A204.1 (cell line): ENCODE measurements around the gene TRIM50.
"Not testable (repeated sequence)": the region's sequence is repeated elsewhere in the genome, so short reads cannot be mapped to it uniquely, and the experiment has no call there.

Experiments used
- FAIRE-seq: peaks from 2 replicates; lab custom pipeline; 2012; peaks lifted over from hg19 to GRCh38; lab: Jason Lieb, UNC

Gene TRIM50

DNA sequence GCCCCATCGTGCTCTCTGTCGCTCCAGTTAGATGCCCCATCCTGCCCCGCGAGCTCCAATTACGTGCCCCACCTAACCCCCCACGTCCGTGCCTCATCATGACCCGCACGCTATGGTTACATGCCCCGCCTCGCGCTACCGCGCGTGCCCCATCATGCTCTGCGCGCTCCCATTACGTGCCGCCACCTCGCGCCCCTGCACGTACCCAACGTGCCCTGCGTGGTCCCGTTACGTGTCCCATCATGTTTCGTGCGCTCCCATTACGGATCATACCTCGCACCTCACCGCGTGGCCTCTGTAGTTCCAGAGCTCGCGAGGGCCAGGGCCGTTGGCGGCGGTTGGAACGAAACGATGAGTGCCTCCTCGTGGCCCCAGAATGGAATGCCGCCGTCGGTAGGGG lies at the start of gene TRIM50, which contains the start of gene FKBP6:
TRIM50 (minus strand) TSS at position 161 of the 400 bp plus-strand sequence. CDS start 3,295 bp downstream, outside the sequence.
FKBP6 (plus strand) TSS at position 240 of the 400 bp plus-strand sequence. CDS start 268 bp downstream, outside the sequence.
- FAIRE-seq: not testable (repeated sequence)

DNA sequence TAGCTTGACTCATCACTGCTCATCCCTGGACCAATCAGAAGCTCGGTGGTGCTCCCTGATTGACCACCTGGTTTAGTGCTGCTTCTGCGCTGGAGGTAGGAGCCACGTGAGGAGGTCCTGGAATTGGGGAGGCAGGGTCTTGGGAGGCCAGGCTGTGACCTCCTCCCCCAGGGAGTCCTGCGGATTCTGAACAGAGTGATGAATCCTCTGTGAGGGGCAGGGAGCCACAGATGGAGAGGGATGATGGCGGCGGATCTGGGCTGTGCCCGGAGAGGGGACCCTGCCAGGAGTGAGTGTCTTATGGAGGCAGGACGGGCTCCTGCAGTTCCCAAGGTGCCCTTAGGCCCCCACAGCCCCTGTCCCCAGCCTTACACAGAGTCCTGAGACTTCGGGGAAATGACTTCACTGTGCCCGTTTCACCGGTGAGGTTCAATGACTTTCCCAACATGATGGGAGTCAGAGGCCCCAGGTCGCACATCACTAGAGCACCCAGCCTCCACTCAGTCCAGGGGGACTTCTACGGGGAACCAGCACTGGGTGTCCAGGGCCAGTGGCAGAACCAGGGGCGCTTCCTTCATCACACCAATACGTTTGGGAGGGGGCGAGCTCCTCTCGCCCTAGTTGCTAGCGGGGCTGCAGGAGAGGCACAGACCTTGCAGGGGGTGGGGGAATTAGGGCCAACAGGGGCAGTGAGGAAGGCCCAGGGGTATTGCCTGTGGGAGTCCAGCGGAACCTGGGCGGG lies 49.0 kb upstream of the TRIM50 start:
- no peak for FAIRE-seq

DNA sequence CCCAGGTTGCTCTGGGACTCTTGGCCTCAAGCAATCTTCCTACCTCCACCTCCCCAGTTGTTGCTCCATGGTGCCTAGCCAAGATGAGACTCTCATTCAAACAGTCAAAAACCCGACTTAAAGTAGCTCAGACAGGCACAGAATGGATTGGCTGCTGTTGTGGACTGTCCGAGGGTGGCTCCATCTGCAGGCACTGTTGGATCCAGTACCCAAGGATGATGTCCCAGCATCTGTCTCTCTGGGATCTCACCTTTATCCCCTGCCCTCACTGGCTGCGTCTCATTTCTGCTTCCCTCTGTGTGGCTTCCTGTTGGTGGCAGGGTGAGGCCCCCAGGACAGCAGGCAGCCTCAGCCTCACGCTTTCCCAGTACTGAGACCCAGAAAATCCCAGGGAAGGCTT lies 48.4 kb upstream of the TRIM50 start:
- not testable (repeated sequence) for FAIRE-seq

DNA sequence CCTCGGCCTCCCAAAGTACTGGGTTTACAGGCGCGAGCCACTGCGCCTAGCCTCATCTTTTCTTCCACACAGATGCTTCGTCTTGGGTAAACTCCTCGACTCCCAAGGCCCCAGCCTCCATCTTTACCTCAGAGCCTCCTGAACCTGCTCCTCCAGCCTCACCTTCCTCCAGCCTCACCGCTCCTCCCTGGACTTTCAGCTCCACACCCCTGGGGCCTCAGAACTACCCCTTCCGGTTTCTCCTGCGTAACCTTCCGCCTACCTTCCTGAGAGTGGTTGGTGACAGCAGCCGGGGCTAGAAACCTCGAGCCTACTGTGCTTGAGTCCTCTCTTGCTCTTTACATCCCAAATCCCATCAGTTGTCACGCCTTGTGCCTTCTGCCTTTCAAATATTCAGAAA lies 45.9 kb upstream of the TRIM50 start:
- FAIRE-seq: no peak

DNA sequence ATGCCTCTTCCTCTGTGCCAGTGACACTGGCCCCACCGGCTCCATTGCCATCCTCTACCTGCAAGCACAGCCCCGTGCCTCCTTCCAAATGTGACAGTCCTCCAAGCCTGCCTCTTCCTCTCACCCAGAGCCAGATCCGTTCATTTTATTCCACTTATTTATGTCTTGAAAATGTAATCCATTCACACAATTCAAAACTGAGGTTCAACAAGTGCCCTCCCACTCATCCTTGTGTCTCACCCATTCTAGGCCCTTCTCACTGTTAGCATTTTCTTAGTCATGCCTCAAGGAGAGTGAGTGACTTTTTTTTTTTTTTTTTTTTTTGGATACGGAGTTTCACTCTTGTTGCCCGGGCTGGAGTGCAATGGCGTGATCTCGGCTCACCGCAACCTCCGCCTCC lies 41.7 kb upstream of the TRIM50 start:
- no peak for FAIRE-seq

DNA sequence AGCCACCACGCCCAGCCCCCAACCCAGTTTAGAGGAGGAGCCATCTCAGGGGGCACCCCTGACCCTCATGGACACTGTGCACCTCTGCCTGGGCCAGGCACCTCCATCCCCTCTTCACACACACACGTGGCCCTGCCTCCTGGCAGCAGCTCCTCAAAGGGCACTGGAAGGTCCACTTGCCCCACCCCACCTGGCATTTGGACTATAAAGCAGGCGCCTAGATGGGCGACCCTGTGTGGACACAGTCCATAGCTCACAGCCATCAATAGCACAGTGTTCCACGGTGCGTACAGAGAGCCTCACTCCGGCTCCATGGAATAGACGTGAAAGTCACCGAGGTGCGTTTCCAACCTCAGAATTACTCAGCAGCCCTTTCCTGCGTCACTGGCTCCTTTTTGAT lies 41.1 kb upstream of the TRIM50 start:
- FAIRE-seq: no peak

DNA sequence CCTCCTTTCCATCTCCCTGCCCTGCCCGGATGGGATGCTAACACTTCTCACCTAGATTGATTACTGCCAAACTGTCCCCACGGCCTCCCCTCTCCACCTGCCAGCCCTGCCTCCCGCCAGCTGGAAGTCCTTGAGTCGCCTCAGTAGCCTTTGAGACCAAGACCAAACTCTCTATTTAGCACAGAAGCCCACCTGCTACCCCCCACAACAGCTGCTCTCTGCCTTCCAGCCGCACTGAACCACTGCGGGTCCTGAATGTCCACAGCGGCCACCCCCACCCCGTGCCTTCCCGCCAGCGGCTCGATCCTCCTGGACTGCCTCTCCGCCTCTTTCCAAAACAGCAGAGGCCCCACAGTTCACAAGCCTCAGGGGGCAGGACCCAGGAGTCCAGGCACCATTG lies 39.1 kb upstream of the TRIM50 start:
- FAIRE-seq: no peak

DNA sequence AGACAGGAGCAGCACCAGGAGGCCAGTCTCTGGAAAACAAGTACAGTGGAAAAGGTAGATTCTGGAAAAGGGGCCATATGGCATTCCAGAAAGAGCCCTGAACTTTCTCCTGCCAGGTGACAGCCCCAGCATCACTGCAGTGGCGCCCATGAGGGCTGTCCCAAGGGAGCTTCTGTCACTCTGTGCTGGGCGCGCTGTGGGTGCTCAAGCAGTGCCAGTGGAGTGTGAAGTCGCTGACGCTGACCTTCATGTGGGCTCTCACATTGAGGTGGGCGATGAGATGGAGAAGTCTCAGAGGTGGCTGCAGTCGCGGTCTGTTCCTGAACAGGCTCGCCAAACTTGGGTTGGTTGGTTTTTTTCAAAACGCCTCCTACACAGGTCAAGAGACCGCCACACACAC lies 38.2 kb upstream of the TRIM50 start:
- FAIRE-seq: no peak

DNA sequence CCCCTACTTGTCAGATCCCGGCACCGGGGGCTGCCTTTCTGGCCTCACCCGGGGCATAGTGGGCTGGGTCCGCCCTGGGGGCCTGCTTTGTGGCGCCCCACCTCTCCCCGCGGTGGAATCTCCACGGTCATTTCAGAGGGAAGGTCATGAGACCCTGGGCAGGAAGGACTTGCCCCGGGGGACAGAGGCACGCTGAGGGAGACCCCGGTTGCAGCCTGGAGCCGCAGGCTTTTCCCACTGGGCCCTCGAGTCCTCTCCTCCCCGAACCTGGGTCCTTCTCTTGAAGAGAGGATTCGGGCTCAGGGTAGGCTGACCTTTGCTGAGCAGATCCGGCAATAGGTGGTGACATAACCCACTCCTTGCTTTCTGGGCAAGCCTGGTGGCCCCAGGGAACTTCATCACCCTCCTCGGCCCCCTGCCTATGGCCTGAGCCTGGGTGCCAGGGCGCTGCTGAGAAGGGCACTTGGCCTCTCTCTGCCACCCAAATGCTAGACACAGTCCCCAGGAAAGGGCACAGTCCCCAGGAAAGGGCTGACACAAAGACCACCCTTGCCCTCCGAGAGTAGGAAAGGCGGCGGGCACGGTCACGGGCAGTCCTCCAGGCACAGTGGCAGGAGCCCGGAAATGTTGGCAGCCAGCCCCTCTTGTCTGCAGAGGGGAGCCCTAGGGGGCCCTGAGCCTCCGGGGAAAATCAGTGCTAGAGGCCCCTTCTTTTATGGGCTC lies 36.3 kb upstream of the TRIM50 start:
- no peak for FAIRE-seq

DNA sequence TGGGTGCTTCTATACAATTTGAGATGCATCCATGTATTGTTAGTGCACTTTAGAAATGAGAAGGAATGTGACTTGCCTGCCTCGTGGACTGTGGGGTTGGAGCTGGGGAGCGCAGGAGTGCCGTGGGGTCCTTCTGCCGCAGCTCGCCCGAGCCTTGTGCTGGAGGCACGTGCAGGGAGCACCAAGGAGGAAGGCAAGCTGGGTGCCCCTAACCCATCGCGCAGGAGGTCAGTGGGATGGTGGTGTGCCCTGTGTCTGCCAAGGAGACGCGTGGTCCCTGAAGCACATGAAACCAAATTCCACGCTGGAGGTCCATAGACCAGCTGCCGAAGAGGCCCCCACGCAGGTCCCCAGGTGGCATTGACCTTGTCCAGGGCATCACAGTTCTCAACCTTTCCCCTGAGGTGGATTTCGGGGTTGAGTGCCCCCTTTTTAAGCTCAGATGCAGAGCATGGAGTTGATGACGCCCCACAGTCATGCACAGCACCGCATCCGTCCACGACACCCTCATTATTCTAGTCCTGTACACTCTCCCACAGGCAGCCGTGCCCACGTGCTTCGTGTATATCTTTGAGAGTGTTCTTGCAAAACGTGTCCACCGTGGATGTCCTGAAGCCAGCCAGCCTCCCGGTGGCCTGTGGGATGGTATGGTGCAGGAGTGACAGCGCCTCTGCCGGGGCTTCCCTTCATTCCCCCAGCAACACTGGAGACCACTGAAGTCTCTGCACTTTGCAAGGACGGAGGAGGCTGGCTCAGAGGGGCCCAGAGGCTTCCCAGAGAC lies 35.5 kb upstream of the TRIM50 start:
- FAIRE-seq: no peak

DNA sequence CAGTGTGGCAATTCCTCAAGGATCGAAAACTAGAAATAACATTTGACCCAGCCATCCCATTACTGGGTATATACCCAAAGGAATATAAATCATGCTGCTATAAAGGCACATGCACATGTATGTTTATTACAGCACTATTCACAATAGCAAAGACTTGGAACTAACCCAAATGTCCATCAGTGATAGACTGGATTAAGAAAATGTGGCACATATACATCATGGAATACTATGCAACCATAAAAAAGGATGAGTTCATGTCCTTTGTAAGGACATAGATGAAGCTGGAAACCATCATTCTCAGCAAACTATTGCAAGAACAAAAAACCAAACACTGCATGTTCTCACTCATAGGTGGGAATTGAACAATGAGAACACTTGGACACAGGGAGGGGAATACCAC lies 32.7 kb upstream of the TRIM50 start:
- not testable (repeated sequence) for FAIRE-seq

DNA sequence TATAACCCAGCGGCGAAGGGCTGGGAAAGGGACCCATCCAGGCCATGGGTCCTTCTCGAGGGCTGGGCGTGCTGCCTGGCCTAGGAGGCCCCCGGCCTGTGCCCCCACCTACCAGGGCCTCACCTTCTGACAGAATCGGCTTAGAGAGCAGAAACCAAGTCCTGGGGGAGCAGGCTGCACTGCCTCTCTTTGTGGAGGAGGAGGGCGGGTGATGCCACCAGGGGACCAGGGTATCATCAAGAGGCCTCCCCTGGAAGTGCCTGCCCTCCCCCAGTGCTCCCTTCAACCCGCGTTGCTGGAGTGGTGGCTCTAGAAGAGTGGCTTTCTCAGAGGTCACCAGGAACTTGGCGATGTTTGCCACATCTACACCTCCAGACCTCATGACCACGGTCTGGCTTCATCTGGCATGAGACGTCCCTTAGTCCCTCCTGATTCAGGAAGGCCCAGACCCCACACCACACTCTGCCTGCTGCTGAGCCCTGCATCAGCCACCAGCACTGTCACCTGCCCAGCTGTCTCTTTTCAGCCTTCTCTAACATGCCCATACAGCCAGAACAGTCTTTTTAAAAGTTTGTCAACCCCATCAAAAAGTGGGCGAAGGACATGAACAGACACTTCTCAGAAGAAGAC lies 32.0 kb upstream of the TRIM50 start:
- no peak for FAIRE-seq

DNA sequence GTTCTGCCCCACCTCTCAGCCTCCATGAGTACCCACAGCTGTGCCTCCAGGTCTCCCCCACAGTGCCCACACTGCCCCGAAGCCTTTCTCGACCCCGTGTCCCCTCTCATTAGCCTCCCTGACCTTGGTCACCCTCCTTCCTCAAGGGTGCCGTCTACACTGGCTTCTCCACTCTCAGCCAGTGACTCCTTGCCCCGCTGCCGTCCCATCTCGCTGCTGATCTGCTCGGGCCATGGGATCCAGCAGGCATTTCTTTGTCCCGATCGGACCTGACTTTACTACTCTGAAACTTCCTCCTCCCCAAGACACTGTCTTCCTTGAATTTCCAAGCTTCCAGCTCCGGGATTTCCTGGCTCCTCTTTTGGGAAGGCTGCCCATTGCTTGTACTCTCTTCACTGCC lies 31.4 kb upstream of the TRIM50 start:
- FAIRE-seq: no peak

DNA sequence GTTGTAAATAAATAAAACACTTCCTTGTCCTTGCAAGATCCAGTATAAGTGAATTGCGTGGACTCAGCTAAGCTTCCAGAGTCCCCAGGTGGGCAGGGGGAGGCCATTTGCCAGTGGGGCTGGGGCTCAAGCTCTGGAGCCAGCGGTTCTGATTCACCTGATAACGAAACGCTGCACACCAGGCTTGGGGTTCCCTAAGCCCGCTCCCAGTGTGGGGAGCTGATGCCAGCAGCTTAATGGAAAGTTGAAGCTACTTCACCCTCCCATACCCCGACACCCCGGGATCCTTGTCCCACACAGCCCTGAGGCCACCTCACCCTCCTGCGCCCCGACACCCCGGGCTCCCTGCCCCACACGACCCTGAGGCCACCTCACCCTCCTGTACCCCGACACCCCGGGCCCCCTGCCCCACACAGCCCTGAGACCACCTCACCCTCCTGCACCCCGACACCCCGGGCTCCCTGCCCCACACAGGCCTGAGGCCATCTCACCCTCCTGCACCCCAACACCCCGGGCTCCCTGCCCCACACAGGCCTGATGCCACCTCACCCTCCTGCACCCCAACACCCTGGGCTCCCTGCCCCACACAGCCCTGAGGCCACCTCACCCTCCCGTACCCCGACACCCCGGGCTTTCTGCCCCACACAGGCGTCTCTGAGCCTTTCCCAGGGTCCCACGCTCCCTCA lies 30.9 kb upstream of the TRIM50 start:
- no peak for FAIRE-seq

DNA sequence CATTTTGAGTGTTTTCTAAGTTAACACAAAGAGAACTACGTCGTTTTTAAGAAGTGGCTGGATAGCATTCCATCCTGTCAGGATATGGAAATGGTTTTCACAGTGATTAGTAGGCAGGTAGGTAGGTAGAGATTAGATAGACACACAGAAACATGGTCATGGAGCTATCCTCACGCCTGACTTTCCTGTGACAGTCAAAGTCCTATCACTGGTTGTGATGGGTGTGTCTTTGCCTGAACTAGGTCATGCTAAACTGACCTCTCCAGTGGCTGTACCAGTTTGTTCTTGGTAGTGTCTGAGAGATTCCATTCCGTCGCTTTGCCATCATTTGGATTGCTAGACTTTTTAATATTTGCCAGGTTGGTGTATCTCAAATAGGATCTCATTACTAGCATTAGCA lies 28.3 kb upstream of the TRIM50 start:
- FAIRE-seq: no peak

DNA sequence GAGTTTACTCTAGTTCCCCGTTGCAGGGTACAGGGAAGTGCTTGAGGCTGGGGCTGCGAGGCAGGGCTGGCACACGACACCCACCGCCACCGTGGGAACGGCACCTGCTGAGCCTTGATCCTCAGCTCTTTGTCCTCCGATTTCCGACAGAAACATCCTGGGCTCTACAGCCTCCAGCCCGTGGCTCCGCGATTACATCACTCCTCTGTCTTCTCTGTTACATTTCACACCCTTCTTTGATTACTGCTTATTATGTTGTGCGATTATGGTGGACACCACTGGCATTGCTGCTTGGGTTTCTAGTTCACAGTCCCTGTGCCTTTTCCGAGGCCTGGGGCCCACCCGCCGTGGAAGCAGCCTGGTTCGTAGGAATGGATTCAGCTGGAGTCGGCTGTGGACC lies 26.9 kb upstream of the TRIM50 start:
- no peak for FAIRE-seq

DNA sequence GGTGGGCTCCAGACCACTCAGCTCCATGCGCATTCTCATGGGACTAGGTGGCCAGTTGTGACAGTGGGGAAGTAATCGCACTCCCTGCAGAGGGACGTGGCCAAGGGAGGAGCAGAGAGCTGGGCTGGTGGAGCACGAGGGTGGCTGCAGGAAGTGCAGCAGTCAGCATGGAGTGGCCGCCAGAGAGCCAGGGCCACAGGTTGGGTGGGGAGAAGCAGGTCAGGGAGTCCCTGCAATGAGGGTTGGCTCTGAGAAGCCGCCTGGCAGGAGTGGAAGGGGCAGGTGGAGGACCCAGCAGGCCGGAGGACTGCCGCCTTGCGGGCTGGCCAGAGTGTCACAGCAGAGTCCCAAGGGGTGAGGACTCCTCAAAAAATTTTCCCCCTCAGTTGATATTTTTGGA lies 26.3 kb upstream of the TRIM50 start:
- FAIRE-seq: no peak

DNA sequence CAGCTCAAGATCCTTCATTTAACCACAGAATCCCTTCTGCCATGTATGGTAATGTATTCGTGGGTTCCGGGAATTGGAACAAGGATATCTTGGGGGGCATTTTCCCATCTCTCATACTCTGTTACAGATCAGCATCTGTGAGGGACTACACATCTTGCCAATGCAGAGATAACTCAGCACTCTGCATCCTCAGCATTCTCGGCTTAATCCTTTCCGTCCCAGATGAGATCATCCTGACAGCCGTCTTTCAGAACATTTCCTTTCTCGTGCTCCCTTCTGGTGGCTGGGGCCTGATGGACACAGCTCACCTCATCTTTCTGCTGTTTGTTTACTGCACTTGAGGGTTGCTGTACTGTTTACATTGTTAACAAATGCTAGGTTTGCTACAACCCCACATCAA lies 25.4 kb upstream of the TRIM50 start:
- FAIRE-seq: no peak

DNA sequence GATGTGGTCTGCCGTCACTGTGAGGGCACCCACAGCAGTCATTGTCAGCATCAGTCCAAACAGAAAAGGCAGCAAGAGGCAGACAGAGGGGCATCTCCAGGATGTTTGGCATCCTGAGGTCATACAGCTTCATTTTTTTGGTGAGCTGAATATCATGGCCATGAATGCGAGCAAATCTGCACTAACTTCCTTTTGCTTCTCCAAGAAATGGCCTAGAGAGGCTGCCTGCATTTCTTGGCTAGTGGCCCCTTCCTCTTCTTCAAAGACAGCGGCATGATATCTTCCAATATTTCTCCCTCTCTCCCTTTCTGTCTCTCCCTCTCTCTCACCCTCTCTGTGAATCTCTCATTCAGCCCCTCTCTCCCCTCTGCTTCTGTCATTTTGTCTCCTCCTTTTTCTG lies 24.9 kb upstream of the TRIM50 start:
- FAIRE-seq: no peak

DNA sequence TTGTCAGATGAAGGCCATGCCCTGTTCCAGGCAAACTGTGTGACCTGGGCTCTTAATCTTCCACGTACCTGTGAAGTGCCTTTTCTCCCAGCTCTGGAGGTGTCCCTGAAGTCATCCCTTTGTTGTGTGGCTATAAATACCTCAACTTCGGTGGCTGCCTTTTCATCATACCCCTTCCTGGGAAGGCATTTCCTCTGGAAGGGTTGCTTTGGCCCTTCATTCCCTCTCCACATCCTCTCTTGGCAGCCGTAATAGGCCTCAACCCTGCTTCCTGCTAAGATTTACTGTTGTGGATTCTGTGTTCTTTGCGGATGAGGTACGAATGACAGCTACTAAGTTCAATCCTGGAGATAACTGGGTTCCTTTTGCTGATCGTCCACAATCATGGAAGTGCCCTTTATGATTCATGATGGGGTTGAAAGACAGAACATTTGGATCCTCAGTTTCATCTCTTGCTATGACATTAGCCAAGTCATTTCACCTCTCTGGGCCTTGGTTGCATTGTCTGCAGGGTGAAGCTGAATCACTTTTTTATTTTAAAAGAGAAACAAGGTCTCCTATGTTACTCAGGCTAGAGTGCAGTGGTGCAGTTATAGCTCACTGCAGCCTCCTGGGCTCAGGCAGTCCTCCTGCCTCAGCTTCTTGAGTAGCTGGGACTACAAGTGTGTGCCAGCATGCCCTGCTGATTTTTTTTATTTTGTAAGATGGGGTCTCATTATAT lies 23.7 kb upstream of the TRIM50 start:
- FAIRE-seq: no peak
